GM12801 (cell line): ENCODE measurements around the gene CYP17A1.

Experiments used
- CTCF ChIP-seq: IDR thresholded peaks from one replicate; pipeline ENCODE4 v1.5.1; 2011; ENCODE audit warnings: control low read depth; ENCODE audit not compliant: insufficient read length; ENCODE audit errors: extremely low read depth

The CYP17A1 gene

GRCh38 chr10:102802920-102803534 lies 34.2 kb downstream of the CYP17A1 start:
- TF ChIP-seq CTCF, result no peak

- no peak for TF ChIP-seq CTCF
Measured at GRCh38 chr10:102801978-102802377, 35.2 kb downstream of the CYP17A1 start.

GRCh38 chr10:102801496-102801895 lies 35.7 kb downstream of the CYP17A1 start:
- TF ChIP-seq CTCF, result no peak

GRCh38 chr10:102800611-102801335 lies 36.4 kb downstream of the CYP17A1 start:
- TF ChIP-seq CTCF, result no peak

GRCh38 chr10:102799691-102800471 lies 37.3 kb downstream of the CYP17A1 start:
- TF ChIP-seq CTCF, result no peak

- TF ChIP-seq CTCF, result no peak
Measured at GRCh38 chr10:102796407-102797176, 40.6 kb downstream of the CYP17A1 start.
